Stimulated activated CD4-positive, alpha-beta T cell treated with anti-CD3 and anti-CD28 coated beads, Interleukin-12 subunit alpha, Interleukin-12 subunit beta, amount 100 ng/mL, for 4 hours (primary cell): ENCODE measurements around the gene SLC44A3.
"Not testable (repeated sequence)": the region's sequence is repeated elsewhere in the genome, so short reads cannot be mapped to it uniquely, and the experiment has no call there.

Experiments used
- DNase-seq: peaks from one replicate; pipeline ENCODE4 v3.0.0-alpha.2; 2020

SLC44A3 gene

DNA sequence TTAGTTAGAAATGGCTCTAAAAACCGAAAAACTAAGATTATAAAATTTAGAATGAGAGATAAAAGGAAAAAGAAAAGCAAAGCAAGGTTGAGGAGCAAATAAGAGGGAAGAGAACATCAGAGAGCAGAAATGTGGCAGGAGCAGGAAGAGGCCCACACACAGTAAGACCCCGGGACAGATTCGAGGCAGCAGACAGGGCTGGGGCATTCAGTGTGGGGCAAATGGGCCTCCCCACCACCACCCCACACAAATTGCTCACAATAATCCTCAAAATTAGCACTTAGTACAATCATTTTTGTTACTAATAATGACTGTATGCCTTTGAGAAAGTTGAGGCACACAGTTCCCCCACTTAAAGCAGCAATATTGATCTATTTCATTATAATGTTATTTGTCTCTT is 17.1 kb upstream of the SLC44A3 start:
- DNase-seq: no peak

DNA sequence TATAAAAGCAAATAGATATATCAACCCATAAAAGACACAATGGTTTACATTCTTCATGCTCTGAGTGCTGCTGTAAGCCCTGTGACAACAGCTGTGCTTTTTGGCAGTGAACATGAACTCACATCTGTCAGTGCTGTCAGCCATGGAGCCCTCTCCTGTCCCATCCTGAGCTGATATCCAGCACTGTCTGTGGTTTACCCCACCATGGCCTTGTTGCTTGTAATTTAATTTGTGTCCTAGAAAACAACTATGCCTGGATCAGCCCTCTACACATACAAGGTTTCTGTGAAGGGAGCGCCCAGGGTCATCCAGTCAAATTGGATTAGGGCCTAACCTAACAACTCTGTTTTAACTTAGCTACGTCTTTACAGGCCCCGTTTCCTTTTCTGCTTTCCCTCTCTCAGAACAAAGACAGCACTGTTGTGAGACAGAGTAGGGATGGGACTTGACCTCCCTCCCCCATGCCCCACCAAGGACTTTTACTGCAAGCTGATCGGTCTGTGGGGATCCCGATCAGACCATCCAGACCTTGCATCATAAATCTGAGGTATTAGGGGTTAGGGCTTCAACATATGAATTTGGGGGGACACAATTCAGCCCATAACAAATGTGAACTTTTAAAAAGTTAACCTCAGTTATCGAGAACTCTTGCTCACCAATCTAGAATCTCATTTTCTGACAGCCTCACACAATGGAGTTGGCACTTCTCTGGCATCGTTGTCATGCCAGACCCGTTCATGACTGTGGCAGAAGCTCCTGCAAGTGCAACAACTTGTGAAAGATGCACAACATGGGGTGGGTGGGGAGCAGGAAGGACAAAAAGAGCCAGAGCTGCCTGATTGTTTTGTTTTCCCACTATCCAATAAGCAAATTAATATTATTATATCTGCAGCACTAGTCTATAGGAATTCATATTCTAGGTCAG is 16.4 kb upstream of the SLC44A3 start:
- DNase-seq: no peak

DNA sequence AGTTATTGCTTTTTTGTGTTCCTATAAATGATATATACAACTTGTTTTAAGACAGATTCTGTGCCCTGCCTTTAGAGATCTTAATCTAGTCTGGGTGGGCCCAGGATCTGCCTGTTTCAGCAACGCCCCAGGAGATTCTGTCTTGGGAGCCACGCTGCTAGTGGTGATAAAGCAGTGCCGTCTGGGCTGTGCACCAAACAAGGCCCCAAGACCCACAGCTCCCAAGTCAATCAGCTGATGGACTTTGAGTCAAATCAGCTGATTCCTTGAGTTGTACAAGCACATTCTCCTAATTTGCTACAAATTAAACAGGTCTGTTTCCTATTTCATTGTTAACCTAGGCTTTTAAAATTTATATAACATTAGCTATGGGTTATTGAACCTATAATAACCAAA is 15.7 kb upstream of the SLC44A3 start:
- DNase-seq: no peak

- DNase-seq: peak; percentile 42
Observed at GRCh38 chr1:94805912-94806311, 14.2 kb upstream of the SLC44A3 start.

GRCh38 chr1:94806441-94806871 is 13.7 kb upstream of the SLC44A3 start:
- no peak for DNase-seq

DNA sequence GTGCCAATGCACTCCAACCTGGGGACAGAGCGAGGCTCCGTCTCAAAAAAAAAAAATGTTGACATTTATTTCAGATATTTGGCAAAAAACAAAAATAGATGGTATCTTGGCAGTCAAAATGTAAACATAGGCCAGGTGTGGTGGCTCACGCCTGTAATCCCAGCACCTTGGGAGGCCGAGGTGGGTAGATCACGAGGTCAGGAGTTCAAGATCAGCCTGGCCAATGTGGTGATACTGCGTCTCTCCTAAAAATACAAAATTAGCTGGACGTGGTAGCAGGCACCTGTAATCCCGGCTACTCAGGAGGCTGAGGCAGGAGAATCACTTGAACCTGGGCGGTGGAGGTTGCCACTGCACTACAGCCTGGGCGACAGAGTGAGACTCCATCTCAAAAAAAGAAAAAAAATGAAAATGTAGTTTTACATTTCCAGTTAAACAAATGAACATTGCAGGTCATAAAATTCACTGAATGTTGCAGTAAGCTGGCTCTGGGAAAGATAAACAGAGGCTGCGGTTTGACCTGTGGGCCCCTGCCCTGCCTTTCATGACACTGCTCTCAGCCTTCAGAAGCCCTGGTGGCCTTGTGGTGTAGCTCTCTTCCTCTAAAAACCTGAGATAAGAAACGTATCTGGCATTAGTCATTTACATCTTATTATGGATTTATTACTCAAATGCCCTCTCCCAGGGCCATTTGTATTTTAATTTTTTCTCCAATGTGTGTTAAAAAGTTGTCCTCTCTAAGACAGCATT is 12.2 kb upstream of the SLC44A3 start:
- DNase-seq: no peak

DNA sequence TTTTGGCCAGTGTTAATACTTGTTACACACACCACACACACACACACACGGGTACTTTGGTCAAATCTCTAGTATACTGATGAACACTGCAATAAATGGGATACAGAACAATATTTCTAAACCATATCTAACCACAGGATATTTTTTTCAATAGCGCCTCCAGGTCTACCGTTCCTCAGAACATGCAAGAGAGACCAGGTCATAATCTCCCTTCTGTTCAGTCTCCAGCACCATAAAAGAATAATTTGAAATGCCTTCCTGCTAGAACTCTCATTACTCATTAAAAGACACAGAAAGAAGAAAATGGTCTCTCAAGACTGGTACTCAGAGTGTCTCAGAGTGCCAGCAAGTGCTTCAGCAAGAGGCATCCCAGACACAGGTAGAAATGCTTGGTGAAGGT is 11.5 kb upstream of the SLC44A3 start:
- DNase-seq: no peak

DNA sequence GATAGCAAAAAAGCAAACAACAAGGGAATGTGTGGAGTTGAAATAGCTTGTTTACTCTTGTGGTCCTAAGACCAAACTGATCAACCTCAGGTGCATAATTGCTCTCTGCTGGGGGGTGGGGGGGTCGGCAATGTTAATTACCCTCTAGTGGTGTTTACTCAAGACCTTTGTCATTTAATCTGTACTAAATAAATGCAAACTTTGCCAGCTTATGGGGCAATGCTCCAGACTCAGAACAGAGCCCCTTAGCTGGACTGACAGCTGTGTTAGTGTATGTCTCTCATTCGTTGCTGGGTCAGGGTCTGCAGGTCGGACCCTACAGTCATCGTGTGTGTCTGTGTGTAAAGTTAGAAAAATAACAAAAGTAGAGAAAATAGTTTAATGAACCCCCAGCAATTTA is 7.2 kb upstream of the SLC44A3 start:
- no peak for DNase-seq

GRCh38 chr1:94816030-94816429 is 4.1 kb upstream of the SLC44A3 start:
- no peak for DNase-seq

DNA sequence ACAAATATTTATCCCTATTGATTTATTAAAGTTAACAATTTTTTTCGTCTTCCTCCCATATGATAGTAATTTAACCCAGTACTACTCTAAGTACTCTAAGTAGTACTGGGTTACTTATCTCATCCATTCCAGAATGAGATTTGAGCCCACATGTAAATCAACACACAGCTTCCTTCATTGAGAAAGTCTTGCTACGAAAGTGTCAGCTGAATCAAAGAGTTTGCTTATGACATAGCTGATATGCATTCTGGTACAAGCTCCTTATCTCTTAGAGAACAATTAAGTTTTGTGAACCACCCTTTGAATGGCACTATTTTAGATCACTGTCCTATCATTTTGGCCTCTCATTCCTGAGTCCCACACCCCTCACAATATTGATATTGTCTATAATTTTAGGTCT is 2.4 kb upstream of the SLC44A3 start:
- DNase-seq: no peak

- no peak for DNase-seq
Observed at GRCh38 chr1:94819238-94819944, 766 bp upstream of the SLC44A3 start.

GRCh38 chr1:94820936-94821335 is 779 bp downstream of the SLC44A3 start:
- no peak for DNase-seq

GRCh38 chr1:94821636-94822305 is 1.6 kb downstream of the SLC44A3 start:
- no peak for DNase-seq

- no peak for DNase-seq
Observed at GRCh38 chr1:94823116-94823515, 3.0 kb downstream of the SLC44A3 start.

- DNase-seq: no peak
Observed at GRCh38 chr1:94825936-94826335, 5.8 kb downstream of the SLC44A3 start.

DNA sequence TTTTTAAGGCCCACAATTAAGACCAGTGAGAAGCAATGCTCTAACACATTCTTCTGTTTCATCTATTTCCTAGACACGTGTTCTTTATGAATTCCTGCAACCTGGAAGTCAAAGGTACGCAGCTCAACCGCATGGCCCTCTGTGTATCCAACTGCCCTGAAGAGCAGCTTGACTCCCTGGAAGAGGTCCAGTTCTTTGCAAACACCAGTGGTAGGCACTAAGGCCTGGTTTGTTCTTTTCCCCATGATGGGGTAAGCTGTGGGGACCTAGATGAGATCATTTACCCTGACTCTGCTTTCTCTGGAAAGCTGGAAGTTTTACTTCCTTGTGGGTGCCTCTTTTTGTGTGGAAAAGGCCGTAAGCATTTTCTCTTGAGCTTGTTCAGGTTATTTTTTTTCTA is 7.3 kb downstream of the SLC44A3 start:
- DNase-seq: no peak

GRCh38 chr1:94828251-94828650 is 8.1 kb downstream of the SLC44A3 start:
- DNase-seq: no peak

DNA sequence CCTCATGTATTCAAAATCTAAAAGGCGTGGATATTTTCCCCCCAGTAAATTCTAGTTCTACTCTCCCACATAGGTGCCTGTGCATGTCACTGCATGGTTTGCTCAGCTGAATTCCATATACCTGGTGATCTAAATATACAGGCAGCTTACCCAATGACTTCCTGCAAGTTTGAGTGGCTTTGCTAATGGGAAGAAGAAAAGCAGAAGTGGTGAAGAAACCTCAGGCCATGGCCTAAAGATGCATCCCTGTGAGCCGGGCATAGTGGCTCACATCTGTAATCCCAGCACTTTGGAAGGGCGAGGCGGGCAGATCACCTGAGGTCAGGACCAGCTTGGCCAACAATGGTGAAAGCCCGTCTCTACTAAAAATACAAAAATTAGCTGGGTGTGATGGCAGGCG is 11.5 kb downstream of the SLC44A3 start:
- no peak for DNase-seq

GRCh38 chr1:94832446-94832845 is 12.3 kb downstream of the SLC44A3 start:
- DNase-seq: no peak

DNA sequence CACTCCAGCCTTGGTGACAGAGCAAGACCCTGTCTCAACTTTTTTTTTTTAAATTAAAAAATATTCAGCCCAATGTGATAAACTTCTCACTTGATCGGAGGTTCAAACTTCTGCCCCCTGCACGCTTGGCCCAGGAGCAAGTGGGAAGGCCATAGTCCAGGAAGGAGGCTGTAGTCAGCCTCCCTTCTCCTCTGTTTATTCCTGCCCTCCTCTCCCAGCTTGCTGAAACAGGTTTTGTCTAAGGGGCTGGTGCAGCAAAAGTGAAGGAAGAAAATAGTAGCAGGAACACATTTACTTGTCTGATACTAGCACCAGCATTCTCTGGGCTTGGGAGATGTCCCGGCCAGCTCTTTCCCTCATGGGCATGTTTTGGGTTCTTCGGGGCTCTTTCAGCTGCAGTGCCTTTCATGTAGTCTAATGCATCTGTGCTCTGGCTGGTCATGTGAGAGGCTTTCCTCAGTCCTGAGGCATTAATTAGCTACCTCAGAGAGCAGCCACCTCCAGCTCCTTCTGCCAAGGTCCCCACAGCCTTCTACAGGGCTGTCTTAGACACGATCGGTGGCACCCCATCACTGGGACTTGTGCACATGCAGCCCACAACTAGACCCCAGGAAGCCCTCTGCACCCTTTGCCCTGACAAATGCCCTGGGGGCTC is 12.9 kb downstream of the SLC44A3 start:
- DNase-seq: no peak

- DNase-seq: no peak
Observed at GRCh38 chr1:94836891-94837290, 16.7 kb downstream of the SLC44A3 start.

DNA sequence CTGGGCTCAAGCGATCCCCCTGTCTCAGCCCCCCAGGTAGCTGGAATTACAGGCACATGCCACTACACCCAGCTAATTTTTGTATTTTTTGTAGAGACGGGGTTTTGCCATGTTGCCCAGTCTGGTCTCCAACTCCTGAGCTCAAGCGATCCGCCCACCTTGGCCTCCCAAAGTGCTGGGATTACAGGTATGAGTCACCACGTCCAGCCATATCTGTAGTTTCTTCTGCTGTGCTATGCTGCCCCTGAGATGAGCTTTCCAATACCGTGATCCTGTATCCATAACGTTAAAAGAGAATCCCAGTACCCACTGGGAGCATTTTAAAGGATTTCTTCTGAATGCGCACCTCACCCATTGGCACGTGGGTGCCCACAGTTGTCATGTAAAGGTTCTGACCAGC is 20.2 kb downstream of the SLC44A3 start:
- DNase-seq: not testable (repeated sequence)
